IPS-20b (cell line): ENCODE results near the gene ARL4D.
A peak's percentile ranks its signal among the peaks of the same experiment; 100 is the strongest.
"Not testable (repeated sequence)": the region's sequence is repeated elsewhere in the genome, so short reads cannot be mapped to it uniquely, and the experiment has no call there.

ENCODE experiments used
- H3K27ac ChIP-seq: one replicate; pipeline ENCODE4 v1.5.1; 2013; ENCODE audit warnings: low read length
- H3K27me3 ChIP-seq: 2 replicates; pipeline ENCODE4 v1.6.1; 2013; ENCODE audit warnings: mild to moderate bottlenecking, low read length, inconsistent platforms; ENCODE audit not compliant: insufficient read depth
- H3K36me3 ChIP-seq: 2 replicates; pipeline ENCODE4 v1.6.1; 2013; ENCODE audit warnings: low read depth, mild to moderate bottlenecking, inconsistent platforms, low read length, moderate library complexity; ENCODE audit not compliant: insufficient read depth
- H3K4me1 ChIP-seq: 2 replicates; pipeline ENCODE4 v1.6.1; 2013; ENCODE audit warnings: mild to moderate bottlenecking, control low read depth, inconsistent platforms, low read length, moderate library complexity; ENCODE audit not compliant: insufficient read depth
- H3K4me3 ChIP-seq: 2 replicates; pipeline ENCODE4 v1.5.1; 2013; ENCODE audit warnings: mild to moderate bottlenecking, low read length, inconsistent platforms
- H3K9ac ChIP-seq: 2 replicates; pipeline ENCODE4 v1.6.1; 2013; ENCODE audit warnings: low read depth, mild to moderate bottlenecking, inconsistent platforms, low read length, moderate library complexity
- H3K9me3 ChIP-seq: 2 replicates; pipeline ENCODE4 v1.6.1; 2013; ENCODE audit warnings: mild to moderate bottlenecking, low read depth, low read length, inconsistent platforms; ENCODE audit not compliant: insufficient read depth

The ARL4D gene

DNA sequence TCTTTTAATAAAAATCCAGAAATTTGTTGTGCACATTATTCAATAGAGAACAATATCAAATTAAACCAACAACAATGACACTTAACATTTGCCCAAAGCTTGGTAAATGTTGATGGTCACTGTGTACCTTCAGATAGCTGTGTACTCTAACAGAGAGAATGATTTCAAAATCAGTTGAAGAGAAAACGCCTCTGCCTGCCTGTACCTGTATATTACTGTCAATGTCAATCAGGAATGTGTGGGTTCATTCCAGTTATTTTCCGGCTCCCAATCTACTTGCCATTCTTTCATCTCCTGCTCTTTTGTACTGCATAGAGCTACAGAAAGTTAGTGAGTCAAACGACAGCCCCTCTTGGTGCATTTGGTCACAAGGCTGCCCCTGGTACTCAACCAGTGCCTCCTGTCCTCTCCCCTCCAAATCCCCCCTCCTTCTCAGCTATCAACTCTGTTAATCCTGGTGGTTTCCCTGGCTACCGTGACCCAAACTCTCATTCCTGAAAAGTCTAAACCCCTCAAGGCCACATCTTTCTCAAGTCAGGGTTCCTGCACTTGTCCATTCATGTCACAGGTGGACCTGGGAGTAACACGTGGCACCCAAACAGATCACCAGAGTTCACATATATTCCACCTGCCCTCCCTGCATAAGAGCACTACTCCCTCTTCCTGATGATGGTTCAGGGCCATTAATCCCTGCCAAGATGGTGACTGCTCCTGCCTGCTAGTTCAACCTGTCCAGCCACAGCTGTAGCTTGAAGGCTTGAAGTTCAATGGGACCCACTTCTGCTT lies 13.6 kb upstream of the ARL4D start:
- Histone ChIP-seq H3K27me3 (no peaks in the 10 kb centered on the region), H3K4me1 (no peaks in the 10 kb centered on the region), H3K4me3 (no peak overlapping the region), H3K36me3 (no peaks in the 10 kb centered on the region), H3K9ac (no peak overlapping the region), H3K27ac (no peak overlapping the region), H3K9me3 (peaks cover 7% of the 10 kb centered on the region)

DNA sequence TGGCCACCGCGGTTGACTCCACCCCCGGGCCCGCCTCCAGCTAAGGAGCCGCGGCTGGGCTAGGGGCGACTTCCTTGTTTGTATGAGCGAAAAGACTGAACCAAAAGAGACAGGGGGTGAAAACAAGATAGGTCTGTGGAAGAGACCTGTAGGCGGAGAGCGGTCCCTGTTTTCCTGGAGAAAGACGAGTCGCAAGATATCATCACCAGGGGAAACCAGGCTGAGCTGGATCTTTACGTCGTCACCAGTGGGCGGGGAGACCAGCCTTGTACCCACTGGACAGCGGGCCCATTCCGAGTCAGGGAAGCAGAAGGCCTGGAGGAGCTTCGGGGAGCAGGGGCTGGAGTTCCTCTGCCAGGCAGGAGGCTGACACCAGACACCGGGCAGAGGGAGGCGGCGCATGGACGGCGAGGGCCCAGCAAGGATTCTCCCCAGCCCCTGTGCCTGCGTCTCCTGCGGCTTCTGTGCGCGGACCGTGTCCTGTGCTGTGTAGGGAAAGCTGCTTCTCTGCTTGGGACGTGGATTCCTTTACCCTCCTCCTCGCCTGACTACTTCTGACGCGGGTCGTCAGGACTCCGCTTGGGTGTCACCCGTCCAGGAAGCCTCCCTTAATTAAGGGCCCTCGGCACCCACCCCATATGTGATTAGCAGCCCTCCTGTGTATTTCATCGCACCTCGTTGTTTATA lies 10.3 kb upstream of the ARL4D start:
- Histone ChIP-seq H3K4me3 (peak overlapping the region; percentile 81), H3K27ac (no peak overlapping the region), H3K27me3 (no peaks in the 10 kb centered on the region), H3K36me3 (no peaks in the 10 kb centered on the region), H3K9me3 (no peaks in the 10 kb centered on the region), H3K9ac (peak overlapping the region; percentile 51; the same call in 1 of the 2 replicates), H3K4me1 (no peaks in the 10 kb centered on the region)

DNA sequence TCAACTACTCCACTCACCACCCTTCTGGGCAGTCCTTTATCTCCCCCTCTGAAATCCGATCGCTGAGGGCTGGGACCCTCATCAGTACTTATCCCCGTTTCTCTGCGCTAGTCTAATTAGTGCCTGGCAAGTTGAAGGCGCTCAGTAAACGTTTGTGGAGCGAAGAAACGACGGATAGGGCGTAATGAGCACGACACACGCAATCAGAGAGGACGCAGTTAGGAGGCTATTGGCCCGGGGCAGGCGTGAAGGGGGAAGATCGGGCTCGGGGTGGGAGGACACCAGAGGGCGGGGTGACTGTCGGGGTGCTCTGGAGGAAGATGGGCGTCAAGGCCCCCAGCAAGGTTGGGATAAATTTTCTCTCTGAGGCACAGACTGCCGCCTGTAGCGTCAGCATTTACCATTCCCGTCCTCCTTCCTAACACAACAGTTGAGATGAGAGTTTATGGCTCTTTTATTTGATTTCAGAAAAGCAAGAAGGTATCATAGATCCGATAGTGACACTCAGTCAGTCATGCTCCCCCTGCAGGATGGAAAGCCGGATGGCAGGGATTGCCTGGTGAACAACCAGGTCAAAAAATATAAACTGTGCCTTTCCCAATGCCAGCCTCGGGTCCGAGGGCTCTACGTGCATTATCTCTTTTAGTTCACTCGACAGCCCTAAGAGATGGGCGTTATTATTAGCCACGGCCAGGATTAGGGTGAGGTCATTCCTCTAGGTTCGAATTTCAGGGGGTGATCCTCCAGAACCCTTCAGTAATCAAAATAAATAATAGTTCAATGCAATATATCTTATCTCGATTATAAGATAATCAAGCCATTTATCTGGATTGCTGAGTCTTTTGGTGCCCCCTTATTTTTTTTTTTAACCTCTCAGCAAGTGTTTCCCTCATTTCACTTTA lies 9.5 kb upstream of the ARL4D start:
- H3K27me3 ChIP-seq: no peaks in the 10 kb centered on the region
- H3K27ac ChIP-seq: no peak overlapping the region
- no peaks in the 10 kb centered on the region for H3K4me1 ChIP-seq
- H3K9ac ChIP-seq: peak overlapping the region; percentile 51; the same call in 1 of the 2 replicates
- H3K36me3 ChIP-seq: no peaks in the 10 kb centered on the region
- H3K9me3 ChIP-seq: no peaks in the 10 kb centered on the region
- H3K4me3 ChIP-seq: peak overlapping the region; percentile 81

DNA sequence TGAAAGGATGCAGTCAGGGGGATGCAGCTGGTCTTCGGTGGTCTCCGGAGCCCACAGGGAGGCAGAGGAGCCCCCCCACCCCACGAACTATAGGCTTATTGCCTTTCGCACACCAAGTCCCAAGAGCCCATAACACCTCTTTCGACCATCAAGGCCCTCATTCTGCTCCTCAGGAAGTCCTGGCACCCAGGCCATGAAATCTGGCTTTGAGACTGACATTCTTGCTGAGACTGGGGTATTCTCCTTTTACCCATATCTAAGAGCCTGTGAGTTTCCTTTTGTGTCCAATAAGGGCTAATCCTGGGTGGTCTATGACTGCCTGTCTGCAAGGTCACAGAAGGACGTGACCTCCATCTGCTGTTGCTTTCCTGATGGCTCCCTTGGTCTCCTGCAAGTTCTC lies 6.4 kb upstream of the ARL4D start:
- Histone ChIP-seq H3K27ac (no peak overlapping the region), H3K27me3 (no peaks in the 10 kb centered on the region), H3K4me3 (no peak overlapping the region), H3K4me1 (no peaks in the 10 kb centered on the region), H3K36me3 (no peaks in the 10 kb centered on the region), H3K9me3 (no peaks in the 10 kb centered on the region), H3K9ac (no peak overlapping the region)

DNA sequence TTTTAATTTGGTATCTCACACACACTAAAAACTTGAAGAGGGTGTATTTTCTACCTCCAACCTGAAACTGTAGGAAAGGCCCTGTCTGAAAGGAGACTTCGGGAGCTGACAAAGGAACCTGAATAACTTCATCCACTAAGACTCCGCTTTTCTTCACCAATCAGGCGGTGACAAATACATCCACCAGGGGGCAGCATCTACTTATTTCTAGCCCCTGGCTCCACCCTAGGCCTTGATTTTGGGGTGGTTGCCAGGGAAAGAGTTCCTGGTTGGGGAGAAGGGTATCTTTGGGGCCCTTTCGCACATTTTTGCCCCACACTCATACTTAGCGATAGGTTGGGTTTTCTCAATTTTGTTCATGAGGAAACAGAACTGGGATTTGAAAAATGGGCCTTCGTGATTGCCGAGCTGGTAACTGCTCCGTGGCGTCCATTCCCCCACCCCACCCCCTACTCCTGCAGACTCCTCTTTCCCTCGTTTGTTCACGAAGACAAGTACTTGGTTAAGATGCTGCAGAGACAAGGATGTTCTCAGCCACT lies 4.8 kb upstream of the ARL4D start:
- Histone ChIP-seq H3K9ac (peak overlapping the region; percentile 33; the same call in 1 of the 2 replicates), H3K9me3 (no peaks in the 10 kb centered on the region), H3K4me1 (no peaks in the 10 kb centered on the region), H3K4me3 (no peak overlapping the region), H3K27ac (no peak overlapping the region), H3K27me3 (no peaks in the 10 kb centered on the region), H3K36me3 (no peaks in the 10 kb centered on the region)

DNA sequence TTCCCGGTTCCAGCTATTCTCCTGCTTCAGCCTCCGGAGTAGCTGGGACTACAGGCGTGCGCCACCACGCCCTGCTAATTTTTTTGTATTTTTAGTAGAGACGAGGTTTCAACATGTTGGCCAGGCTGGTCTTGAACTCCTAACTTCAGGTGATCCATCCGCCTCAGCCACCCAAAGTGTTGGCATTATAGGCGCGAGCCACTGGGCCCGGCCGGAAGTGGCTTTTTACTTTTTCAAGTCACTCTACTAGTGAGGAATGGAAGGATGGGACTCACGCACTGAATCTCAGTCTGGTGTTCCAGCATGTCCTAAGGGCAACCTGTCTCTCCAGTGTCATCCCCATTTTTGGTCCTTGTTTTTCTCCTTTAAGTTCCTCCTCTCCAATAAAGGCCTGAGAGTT lies 4.1 kb upstream of the ARL4D start:
- H3K4me3 ChIP-seq, H3K9ac ChIP-seq, H3K4me1 ChIP-seq: not testable (repeated sequence)

DNA sequence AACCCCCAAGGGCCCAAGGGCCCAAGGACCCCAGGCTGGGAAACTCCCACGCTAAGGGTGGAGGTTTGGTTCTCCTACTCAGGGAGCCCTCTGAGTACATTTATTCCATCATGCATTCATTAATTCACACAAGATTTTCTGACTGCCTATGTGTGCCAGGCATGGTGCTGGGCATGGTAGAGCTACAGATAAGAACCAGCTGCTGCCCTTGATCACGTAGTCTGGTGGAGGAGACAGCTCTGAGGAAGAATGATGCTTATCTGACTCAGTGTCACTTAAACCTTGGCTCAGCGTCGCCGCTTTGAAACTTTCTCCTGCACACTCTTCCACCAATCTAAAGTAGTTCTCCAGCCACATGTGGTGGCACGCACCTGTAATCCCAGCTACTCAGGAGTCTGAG lies 3.6 kb upstream of the ARL4D start:
- Histone ChIP-seq H3K9me3 (no peaks in the 10 kb centered on the region), H3K36me3 (no peaks in the 10 kb centered on the region; the same call in 1 of the 2 replicates), H3K9ac (no peak overlapping the region), H3K4me1 (no peaks in the 10 kb centered on the region), H3K27me3 (no peaks in the 10 kb centered on the region), H3K4me3 (no peak overlapping the region), H3K27ac (no peak overlapping the region)

More for the DNA sequence above, 4.1 kb upstream of the ARL4D start:
- not testable (repeated sequence) for H3K27ac ChIP-seq, H3K27me3 ChIP-seq, H3K36me3 ChIP-seq, H3K9me3 ChIP-seq

DNA sequence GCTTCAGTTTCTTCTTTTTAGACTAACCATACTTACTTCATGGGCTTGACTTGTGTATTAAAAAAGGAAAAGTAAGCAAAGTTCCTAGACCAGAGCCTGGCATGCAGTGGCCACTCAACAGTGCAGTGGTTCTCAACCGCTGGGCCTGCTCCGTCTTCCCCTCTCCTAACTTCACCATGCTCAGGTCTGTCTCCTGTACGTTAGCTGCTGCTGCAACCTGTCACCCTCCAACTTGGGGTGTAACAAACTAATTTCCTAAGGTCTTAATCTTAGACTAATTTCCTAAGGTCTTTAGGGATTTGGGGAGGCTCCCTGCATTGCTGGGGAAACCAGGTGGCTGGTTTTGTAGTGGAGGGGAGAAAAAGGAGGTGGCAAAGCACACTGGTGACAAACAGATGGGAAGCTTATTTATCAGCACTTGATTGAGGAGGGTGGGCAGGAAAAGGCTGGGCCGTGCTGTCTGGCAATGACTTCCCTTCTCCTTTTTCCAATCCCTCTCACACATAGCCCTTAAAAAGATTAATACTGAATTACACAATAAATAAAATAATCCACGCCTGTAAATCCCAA lies 2.2 kb upstream of the ARL4D start:
- no peaks in the 10 kb centered on the region for H3K9me3 ChIP-seq
- no peak overlapping the region for H3K27ac ChIP-seq
- no peak overlapping the region for H3K4me3 ChIP-seq
- H3K27me3 ChIP-seq: no peaks in the 10 kb centered on the region
- H3K36me3 ChIP-seq: no peaks in the 10 kb centered on the region; the same call in 1 of the 2 replicates
- H3K4me1 ChIP-seq: no peaks in the 10 kb centered on the region
- no peak overlapping the region for H3K9ac ChIP-seq

DNA sequence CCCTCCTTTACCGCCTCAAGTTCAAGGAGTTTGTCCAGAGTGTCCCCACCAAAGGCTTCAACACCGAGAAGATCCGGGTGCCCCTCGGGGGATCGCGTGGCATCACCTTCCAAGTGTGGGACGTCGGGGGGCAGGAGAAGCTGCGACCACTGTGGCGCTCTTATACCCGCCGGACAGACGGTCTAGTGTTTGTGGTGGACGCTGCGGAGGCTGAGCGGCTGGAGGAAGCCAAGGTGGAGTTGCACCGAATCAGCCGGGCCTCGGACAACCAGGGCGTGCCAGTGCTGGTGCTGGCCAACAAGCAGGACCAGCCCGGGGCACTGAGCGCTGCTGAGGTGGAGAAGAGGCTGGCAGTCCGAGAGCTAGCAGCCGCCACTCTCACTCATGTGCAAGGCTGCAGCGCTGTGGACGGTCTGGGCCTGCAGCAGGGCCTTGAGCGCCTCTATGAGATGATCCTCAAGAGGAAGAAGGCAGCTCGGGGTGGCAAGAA lies 1.1 kb downstream of the ARL4D start:
- Histone ChIP-seq H3K9me3 (no peaks in the 10 kb centered on the region), H3K36me3 (no peaks in the 10 kb centered on the region; the same call in 1 of the 2 replicates), H3K27ac (no peak overlapping the region), H3K27me3 (no peaks in the 10 kb centered on the region), H3K4me1 (no peaks in the 10 kb centered on the region), H3K4me3 (peak overlapping the region; percentile 59), H3K9ac (peak overlapping the region; percentile 70; the same call in 1 of the 2 replicates)

DNA sequence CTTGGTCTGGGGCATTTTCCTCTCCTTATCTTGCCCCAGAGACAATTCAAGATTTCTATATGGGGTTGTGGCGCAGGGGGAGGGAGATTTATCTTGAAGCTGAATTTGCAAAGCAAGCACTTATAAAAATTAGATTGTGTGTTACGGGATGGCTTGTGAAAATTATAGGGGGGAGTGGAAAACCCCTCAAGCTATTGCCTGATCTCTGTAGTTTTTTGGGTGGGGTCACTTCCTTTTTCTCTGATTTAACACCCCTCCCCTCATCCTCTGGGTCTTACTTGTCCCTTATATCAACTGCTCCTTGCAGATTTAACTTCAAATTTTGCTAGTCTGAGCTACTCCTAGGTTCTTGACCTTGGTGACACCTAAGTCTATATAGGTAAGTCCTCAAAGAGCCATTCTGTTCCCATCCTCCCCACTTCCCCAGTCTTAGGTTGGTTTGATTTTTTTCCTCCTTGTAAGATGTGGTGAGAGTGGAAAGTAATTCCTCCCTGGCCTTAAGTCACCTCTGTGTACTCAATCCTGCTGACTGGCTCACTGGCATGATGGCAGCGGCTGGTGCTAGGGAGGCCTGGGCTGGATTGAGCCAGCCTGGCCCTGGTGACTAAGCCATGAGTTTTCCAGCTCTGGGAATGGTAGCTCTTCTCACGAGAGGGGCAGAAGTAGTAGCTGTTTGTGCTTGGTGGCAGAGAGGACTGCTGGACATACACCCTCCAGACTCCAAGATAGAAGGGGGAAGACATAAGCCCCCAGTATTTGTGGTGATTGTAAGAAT lies 2.3 kb downstream of the ARL4D start:
- Histone ChIP-seq H3K4me3 (0 out of 2 replicates have a peak overlapping the region, but pooled peaks have one; percentile 13), H3K27me3 (no peaks in the 10 kb centered on the region), H3K36me3 (no peaks in the 10 kb centered on the region; the same call in 1 of the 2 replicates), H3K9ac (no peak overlapping the region), H3K4me1 (no peaks in the 10 kb centered on the region), H3K9me3 (no peaks in the 10 kb centered on the region), H3K27ac (no peak overlapping the region)
